Neural progenitor cell (in vitro differentiated cells): ENCODE data around the gene OR1S1. TPM values are rescaled to one million over a fixed set of nuclear protein-coding genes. Genes with fewer than 3 reads are reported as not detected.

Experiments
- DNase-seq: peaks from one replicate; pipeline ENCODE4 v3.0.0-alpha.2; 2016; ENCODE audit warnings: low spot score
- H2AFZ ChIP-seq: fragments of 200-600 bp; sonication (generic); replicated peaks from 2 replicates; pipeline ENCODE4 v1.6.1; 2016; ENCODE audit warnings: antibody characterized with exemption
- H3F3A ChIP-seq: fragments of 200-600 bp; sonication (generic); 2 replicates; pipeline ENCODE4 v1.6.1; 2016; ENCODE audit warnings: antibody characterized with exemption, low read depth
- H3K27ac ChIP-seq: fragments of 200-600 bp; sonication (generic); 2 replicates; pipeline ENCODE4 v1.5.1; 2016; ENCODE audit warnings: mild to moderate bottlenecking
- H3K27me3 ChIP-seq: fragments of 200-600 bp; sonication (generic); 2 replicates; pipeline ENCODE4 v1.6.1; 2016; ENCODE audit warnings: mild to moderate bottlenecking, moderate library complexity
- H3K36me3 ChIP-seq: fragments of 200-600 bp; sonication (generic); 2 replicates; pipeline ENCODE4 v1.5.1; 2016
- H3K4me1 ChIP-seq: fragments of 200-600 bp; sonication (generic); 2 replicates; pipeline ENCODE4 v1.6.1; 2016; ENCODE audit warnings: mixed run types
- H3K4me2 ChIP-seq: fragments of 200-600 bp; sonication (generic); 2 replicates; pipeline ENCODE4 v1.6.1; 2016
- H3K4me3 ChIP-seq: fragments of 200-600 bp; sonication (generic); 2 replicates; pipeline ENCODE4 v1.5.1; 2016
- H3K79me2 ChIP-seq: fragments of 200-600 bp; sonication (generic); 2 replicates; pipeline ENCODE4 v1.6.1; 2016; ENCODE audit warnings: low read depth
- H3K9ac ChIP-seq: fragments of 200-600 bp; sonication (generic); 2 replicates; pipeline ENCODE4 v1.6.1; 2016
- H3K9me3 ChIP-seq: fragments of 200-600 bp; sonication (generic); 2 replicates; pipeline ENCODE4 v1.5.1; 2016; ENCODE audit warnings: low read depth
- H4K20me1 ChIP-seq: fragments of 200-600 bp; sonication (generic); 2 replicates; pipeline ENCODE4 v1.6.1; 2016; ENCODE audit warnings: low read depth
- H3K27ac Mint-ChIP-seq: 3 replicates; pipeline ENCODE4 v1.8.0; 2021; ENCODE audit warnings: mixed read lengths
- H3K27me3 Mint-ChIP-seq: 2 replicates; pipeline ENCODE4 v1.8.0; 2022; ENCODE audit warnings: low read depth, mild to moderate bottlenecking, inconsistent platforms, moderate library complexity, mixed read lengths; ENCODE audit not compliant: insufficient read depth
- H3K36me3 Mint-ChIP-seq: 3 replicates; pipeline ENCODE4 v1.8.0; 2021; ENCODE audit warnings: mixed read lengths
- H3K4me1 Mint-ChIP-seq: 3 replicates; pipeline ENCODE4 v1.8.0; 2021; ENCODE audit warnings: mixed read lengths
- H3K4me3 Mint-ChIP-seq: 3 replicates; pipeline ENCODE4 v1.8.0; 2021; ENCODE audit warnings: mild to moderate bottlenecking, moderate library complexity, mixed read lengths
- H3K9me3 Mint-ChIP-seq: 3 replicates; pipeline ENCODE4 v1.8.0; 2020; ENCODE audit warnings: mixed read lengths
- CTCF ChIP-seq: fragments of 200-600 bp; sonication (generic); IDR thresholded peaks from 2 replicates; pipeline ENCODE4 v1.5.1; 2017; ENCODE audit warnings: antibody characterized with exemption, mild to moderate bottlenecking
- EZH2 ChIP-seq: fragments of 200-600 bp; sonication (generic); IDR thresholded peaks from 2 replicates; pipeline ENCODE4 v1.6.1; 2017; ENCODE audit warnings: antibody characterized with exemption, mild to moderate bottlenecking, moderate library complexity
- EZH2phosphoT487 ChIP-seq: fragments of 200-600 bp; sonication (generic); IDR thresholded peaks from 2 replicates; pipeline ENCODE4 v1.6.1; 2017; ENCODE audit warnings: antibody characterized with exemption
- total RNA-seq: library from RNA; depleted of rRNA; stranded (reverse); fragments of >200 nt; gene quantifications from 2 replicates; pipeline ENCODE4 v1.2.3, GENCODE V29; 2015; ENCODE audit warnings: low replicate concordance

The OR1S1 gene
- total RNA-seq, 1 donor from 2014 or later, result not detected

GRCh38 chr11:58195939-58196338 lies 16.6 kb upstream of the OR1S1 start:
- peaks cover 2% of the 10 kb centered on the region for H3K27me3 Mint-ChIP-seq
- H3K4me1 ChIP-seq, result no peaks in the 10 kb centered on the region
- no peaks in the 10 kb centered on the region for H3K4me1 Mint-ChIP-seq
- H4K20me1 ChIP-seq, result no peaks in the 10 kb centered on the region
- no peak overlapping the region for H2AFZ ChIP-seq
- no peak overlapping the region for H3K4me3 ChIP-seq
- no peak for DNase-seq
- no peak for TF ChIP-seq CTCF
- TF ChIP-seq EZH2phosphoT487, result no peak
- TF ChIP-seq EZH2, result no peak
- H3K9ac ChIP-seq, result no peak overlapping the region
- no peak overlapping the region for H3K27ac Mint-ChIP-seq
- peaks cover 4% of the 10 kb centered on the region for H3K9me3 ChIP-seq
- H3K4me3 Mint-ChIP-seq, result no peak overlapping the region
- no peak overlapping the region for H3K4me2 ChIP-seq
- H3K36me3 Mint-ChIP-seq, result no peaks in the 10 kb centered on the region
- no peaks in the 10 kb centered on the region for H3F3A ChIP-seq
- H3K27ac ChIP-seq, result no peak overlapping the region
- no peaks in the 10 kb centered on the region for H3K79me2 ChIP-seq
- H3K9me3 Mint-ChIP-seq, result no peaks in the 10 kb centered on the region
- H3K27me3 ChIP-seq, result no peaks in the 10 kb centered on the region
- H3K36me3 ChIP-seq, result no peaks in the 10 kb centered on the region

GRCh38 chr11:58199271-58199670 lies 13.2 kb upstream of the OR1S1 start:
- no peaks in the 10 kb centered on the region for H3K4me1 ChIP-seq
- H3K4me3 ChIP-seq, result no peak overlapping the region
- H3K9ac ChIP-seq, result no peak overlapping the region
- no peaks in the 10 kb centered on the region for H3K36me3 ChIP-seq
- Mint-ChIP-seq H3K4me3 (no peak overlapping the region), H3K4me1 (no peaks in the 10 kb centered on the region), H3K27me3 (no peaks in the 10 kb centered on the region), H3K9me3 (no peaks in the 10 kb centered on the region), H3K36me3 (no peaks in the 10 kb centered on the region), H3K27ac (no peak overlapping the region)
- H3K9me3 ChIP-seq, result peaks cover 4% of the 10 kb centered on the region
- DNase-seq, result no peak
- no peaks in the 10 kb centered on the region for H3K79me2 ChIP-seq
- TF ChIP-seq CTCF (no peak), EZH2 (no peak), EZH2phosphoT487 (no peak)
- H3F3A ChIP-seq, result no peaks in the 10 kb centered on the region
- no peaks in the 10 kb centered on the region for H3K27me3 ChIP-seq
- H4K20me1 ChIP-seq, result no peaks in the 10 kb centered on the region
- H3K27ac ChIP-seq, result no peak overlapping the region
- H3K4me2 ChIP-seq, result no peak overlapping the region
- H2AFZ ChIP-seq, result no peak overlapping the region

GRCh38 chr11:58204042-58204441 lies 8.5 kb upstream of the OR1S1 start, which contains the start of gene OR1S2:
Gene OR1S2, minus strand, starts transcription at chr11:58204142. Its CDS starts 0 bp downstream, at chr11:58204142.
- no peaks in the 10 kb centered on the region for H3F3A ChIP-seq
- no peaks in the 10 kb centered on the region for H3K36me3 Mint-ChIP-seq
- no peak within 1 kb of the TSS for H2AFZ ChIP-seq
- no peak for DNase-seq
- H3K79me2 ChIP-seq, result no peaks in the 10 kb centered on the region
- no peak within 1 kb of the TSS for H3K9ac ChIP-seq
- no peaks in the 10 kb centered on the region for H3K4me1 Mint-ChIP-seq
- H3K9me3 Mint-ChIP-seq, result no peaks in the 10 kb centered on the region
- peaks cover 4% of the 10 kb centered on the region for H3K9me3 ChIP-seq
- H3K4me3 Mint-ChIP-seq, result no peak within 1 kb of the TSS
- no peaks in the 10 kb centered on the region for H3K4me1 ChIP-seq
- no peaks in the 10 kb centered on the region for H3K27me3 ChIP-seq
- H3K27ac Mint-ChIP-seq, result no peak within 1 kb of the TSS
- no peaks in the 10 kb centered on the region for H4K20me1 ChIP-seq
- H3K27me3 Mint-ChIP-seq, result no peaks in the 10 kb centered on the region
- no peak within 1 kb of the TSS for H3K27ac ChIP-seq
- no peak within 1 kb of the TSS for H3K4me2 ChIP-seq
- H3K36me3 ChIP-seq, result no peaks in the 10 kb centered on the region
- no peak within 1 kb of the TSS for H3K4me3 ChIP-seq
- TF ChIP-seq CTCF, result no peak
- TF ChIP-seq EZH2, result no peak
- no peak for TF ChIP-seq EZH2phosphoT487
